Tracheal epithelial cell (primary cell): ENCODE results near the gene ATP6V0B. TPM values are rescaled to one million over a fixed set of nuclear protein-coding genes. Genes with fewer than 3 reads are reported as not detected.

ENCODE experiments used
- total RNA-seq: library from RNA; depleted of rRNA; stranded (reverse); fragments of >200 nt; gene quantifications from 2 replicates; pipeline ENCODE4 v1.2.1, GENCODE V29; 2014

Gene ATP6V0B
- 187 and 208 TPM in 2 replicates for total RNA-seq

GRCh38 chr1:43974443-43975248, at the start of gene ATP6V0B:
ATP6V0B (plus strand) TSS chr1:43974960; CDS start chr1:43975041, 81 bp downstream.

GRCh38 chr1:43933386-43934100, 41.2 kb upstream of the ATP6V0B start, which contains the start of gene ARTN:
ARTN (plus strand) TSS chr1:43933801; CDS start chr1:43935657, 1,856 bp downstream.

GRCh38 chr1:43946236-43947060, 28.3 kb upstream of the ATP6V0B start, which contains the start of gene IPO13:
IPO13 (plus strand) TSS chr1:43946950; CDS start chr1:43947601, 651 bp downstream.

GRCh38 chr1:43969746-43970466, 4.9 kb upstream of the ATP6V0B start, which contains the start of gene DPH2:
DPH2 (plus strand) TSS chr1:43970010; CDS start chr1:43970176, 166 bp downstream.

GRCh38 chr1:43978551-43979260, 3.9 kb downstream of the ATP6V0B start, which contains the start of gene B4GALT2:
B4GALT2 (plus strand) TSS chr1:43979210; CDS start chr1:43981161, 1,951 bp downstream.

DNA sequence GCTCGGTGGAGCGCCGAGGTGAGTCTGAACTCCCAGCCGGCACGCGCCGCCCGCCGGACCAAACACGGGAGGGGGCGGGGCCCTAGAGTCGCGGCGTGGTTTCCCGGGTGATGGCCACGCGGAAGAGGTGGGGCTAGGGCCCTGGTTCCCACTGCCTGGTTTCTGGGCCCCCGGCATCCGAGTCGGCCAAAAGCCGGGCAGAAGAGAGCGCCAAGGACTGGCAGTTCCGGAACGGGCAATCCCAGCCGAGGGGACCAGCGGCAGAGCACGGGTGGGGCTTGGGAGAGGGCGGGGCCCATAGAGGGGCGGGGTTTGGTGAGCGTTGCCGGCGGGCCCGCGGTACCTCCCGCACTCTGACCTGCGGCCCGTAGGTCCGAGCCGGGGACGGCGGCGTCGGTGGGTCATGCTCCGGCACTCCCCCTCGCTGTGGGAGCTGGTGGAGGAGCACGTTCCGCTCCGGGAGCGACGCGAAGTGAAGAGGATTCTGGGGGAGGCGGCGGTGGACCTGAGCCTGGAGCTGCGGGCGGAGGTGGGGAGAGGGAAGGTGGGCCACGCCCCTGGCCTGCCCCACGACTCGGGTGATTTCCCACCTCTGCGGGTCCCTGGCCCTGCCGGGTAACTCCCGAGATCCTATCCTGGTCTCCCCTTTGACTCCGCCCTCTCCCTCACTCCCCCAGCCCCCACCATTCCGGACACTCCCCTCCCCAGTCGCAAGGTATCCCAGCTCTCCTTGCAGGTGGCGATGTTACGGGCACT, 16.9 kb downstream of the ATP6V0B start, which contains the start of gene CCDC24:
Gene CCDC24, plus strand, starts transcription at position 124 of the 756 bp plus-strand sequence. Its CDS starts 280 bp downstream, at position 404.

Other genes starting within 250 kb of the ATP6V0B start
- 30.6 and 37.7 TPM in 2 replicates for gene ARTN, start 41.2 kb upstream of the ATP6V0B start, total RNA-seq
- 25.4 and 30.6 TPM in 2 replicates for gene IPO13, start 28.0 kb upstream of the ATP6V0B start, total RNA-seq
- 27.7 and 29.4 TPM in 2 replicates for gene DPH2, start 5.0 kb upstream of the ATP6V0B start, total RNA-seq
- gene B4GALT2, start 4.2 kb downstream of the ATP6V0B start, total RNA-seq, result 104 and 123 TPM in 2 replicates
- 3.4 and 5.3 TPM in 2 replicates for gene CCDC24, start 16.6 kb downstream of the ATP6V0B start, total RNA-seq
- 11.9 and 14.7 TPM in 2 replicates for gene SLC6A9, start 56.5 kb downstream of the ATP6V0B start, total RNA-seq
- 0.24 TPM in 1 of 2 replicates, not detected in the other for gene KLF17, start 143.9 kb downstream of the ATP6V0B start, total RNA-seq
- gene KLF18, start 166.7 kb downstream of the ATP6V0B start, total RNA-seq, result not detected in 2 replicates
- gene DMAP1, start 238.5 kb downstream of the ATP6V0B start, total RNA-seq, result 9.2 and 11.9 TPM in 2 replicates